GM19043 (cell line): Measurements from ENCODE around the gene ZBTB33.

Experiments used
- ATAC-seq: cut with Tn5 transposase; IDR thresholded peaks from one replicate; pipeline ENCODE4 v1.9.1; 2021; ENCODE audit warnings: low read depth; ENCODE audit not compliant: unreplicated experiment

ZBTB33 gene

DNA sequence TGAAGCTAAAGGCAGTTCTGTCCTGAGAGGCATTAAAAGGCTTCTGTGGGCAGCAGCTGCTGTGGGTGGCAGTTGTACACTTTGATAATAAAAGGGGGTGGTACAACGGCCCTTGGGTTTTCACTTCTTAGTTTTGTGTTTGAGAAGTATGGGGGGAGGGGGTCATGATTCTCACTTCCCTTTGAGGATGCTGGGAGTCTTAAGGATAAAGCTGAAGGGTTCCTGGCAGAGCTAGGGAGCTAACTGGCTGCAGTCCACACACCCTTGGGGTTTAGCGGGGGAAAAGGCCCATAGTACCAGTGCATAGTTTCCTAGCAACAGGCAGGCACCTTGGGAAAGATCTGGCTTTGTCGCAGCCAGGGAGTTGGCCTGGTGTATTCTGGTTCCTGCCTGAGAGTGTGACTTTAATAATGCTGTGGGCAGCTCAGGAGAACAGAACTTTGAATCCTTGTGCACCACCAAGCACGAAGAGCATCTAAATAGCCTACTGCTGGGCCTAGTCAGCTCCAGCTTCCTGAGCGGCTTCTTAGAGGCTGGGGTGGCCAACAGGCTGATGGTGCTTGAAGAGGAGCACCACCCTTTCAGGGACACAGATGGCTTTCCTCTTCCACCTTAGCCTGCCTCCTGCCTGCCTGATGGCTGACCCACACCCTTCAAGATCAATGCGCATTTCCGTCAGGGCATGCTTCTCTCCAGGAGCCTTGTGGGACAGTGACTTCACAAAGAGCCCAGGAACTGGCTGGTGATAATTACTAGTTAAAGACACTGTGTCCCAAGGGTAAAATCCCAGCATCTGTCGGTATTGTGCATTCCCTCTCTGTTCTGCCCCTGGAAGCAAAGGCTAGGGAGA is 12.5 kb downstream of the ZBTB33 start:
- no peak for ATAC-seq

- no peak for ATAC-seq
These were observed 13.7 kb downstream of the ZBTB33 start for GRCh38 chrX:120264341-120264740.

DNA sequence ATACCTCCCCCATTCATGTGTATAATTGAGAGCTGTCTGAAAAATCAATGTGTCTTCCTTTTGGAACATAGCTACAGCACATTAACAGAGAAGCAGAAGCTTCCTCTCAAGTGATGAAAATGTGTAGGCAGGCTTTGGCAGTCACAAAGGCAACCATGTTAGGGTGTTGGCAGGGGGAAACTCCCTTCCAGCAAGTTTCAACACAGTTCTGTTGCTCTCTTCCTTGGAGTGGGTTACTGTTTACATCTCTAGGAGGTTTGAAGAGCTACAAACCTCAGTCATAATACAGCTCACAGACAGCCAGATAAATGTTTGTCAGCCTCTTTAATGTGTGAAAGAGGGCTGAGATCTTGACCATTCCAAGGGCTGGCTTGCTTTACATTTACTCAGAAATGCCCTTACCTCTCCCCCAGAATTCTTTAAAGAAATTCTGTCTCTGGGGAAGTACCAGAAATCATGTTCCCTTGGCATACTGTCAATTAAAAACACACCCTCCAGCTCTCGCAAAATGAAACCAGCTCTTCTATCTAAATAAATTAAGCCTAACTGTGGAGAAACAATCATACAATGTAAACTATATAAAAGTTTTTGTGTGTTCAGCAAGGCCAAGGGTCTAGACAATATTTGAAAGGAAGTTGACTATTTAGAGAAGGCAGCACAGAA is 18.9 kb downstream of the ZBTB33 start:
- ATAC-seq: no peak

DNA sequence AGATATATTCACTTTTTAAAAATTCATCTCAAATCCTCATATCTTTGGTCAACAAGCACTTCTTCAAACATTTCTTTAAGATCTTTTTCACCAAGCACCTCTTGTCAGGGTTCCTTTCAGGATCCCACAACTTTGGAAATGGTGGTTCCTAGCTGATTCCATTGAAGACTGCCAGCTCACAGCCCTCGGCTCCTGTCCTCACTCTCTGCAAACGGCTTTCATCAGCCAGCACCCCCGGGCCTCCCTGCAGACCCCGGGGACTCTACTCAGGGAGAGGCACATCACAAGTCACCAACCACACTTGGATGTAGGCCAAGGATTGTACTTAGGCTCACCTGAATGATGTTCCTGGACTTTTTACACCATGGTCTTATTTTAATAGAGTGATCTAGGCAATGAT is 20.0 kb downstream of the ZBTB33 start:
- no peak for ATAC-seq

GRCh38 chrX:120271218-120271617 is 20.6 kb downstream of the ZBTB33 start:
- no peak for ATAC-seq

- ATAC-seq: no peak
These were observed 23.5 kb downstream of the ZBTB33 start for GRCh38 chrX:120274145-120274544.

DNA sequence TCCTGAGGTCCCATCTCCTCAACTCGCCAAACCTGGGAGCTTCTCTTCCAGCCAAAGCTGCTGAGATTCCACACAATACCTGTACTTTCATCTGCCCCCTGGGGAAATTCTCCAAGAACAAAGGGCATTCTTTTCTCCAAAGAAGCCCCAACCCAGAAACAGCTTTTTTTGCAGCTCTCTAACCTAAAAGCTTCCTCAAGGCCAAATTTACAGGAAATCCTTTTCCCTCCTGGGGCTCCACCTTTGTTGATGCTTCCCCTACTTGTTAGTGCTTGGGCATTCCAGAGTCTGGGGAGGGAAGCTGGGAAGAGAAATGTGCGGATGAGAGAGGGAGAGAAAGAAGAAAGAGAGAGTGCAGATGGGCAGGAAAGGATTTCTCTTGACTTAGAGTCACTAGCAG is 24.3 kb downstream of the ZBTB33 start:
- no peak for ATAC-seq

- no peak for ATAC-seq
These were observed 30.5 kb downstream of the ZBTB33 start for GRCh38 chrX:120281021-120281624.

DNA sequence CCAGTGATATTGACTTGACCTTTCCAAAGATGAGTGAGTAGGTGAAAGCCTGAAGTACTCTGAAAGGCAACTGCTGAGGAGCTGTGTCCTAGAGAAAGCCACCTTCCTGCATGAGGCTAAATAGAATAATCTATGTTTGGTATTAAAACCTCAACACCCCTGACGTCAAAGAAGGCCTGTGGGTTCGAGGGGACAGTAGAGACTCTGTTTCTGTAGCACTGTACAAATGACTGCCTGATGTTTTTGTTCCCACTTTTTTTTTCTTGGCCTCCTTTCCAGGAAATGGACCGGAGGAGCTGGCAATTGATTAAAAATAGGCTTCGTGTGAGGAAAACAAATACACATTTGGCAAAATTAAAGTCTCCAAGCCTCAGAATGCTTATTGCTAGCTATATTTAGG is 31.1 kb downstream of the ZBTB33 start:
- no peak for ATAC-seq

- no peak for ATAC-seq
These were observed 32.1 kb downstream of the ZBTB33 start for GRCh38 chrX:120282697-120283096.

DNA sequence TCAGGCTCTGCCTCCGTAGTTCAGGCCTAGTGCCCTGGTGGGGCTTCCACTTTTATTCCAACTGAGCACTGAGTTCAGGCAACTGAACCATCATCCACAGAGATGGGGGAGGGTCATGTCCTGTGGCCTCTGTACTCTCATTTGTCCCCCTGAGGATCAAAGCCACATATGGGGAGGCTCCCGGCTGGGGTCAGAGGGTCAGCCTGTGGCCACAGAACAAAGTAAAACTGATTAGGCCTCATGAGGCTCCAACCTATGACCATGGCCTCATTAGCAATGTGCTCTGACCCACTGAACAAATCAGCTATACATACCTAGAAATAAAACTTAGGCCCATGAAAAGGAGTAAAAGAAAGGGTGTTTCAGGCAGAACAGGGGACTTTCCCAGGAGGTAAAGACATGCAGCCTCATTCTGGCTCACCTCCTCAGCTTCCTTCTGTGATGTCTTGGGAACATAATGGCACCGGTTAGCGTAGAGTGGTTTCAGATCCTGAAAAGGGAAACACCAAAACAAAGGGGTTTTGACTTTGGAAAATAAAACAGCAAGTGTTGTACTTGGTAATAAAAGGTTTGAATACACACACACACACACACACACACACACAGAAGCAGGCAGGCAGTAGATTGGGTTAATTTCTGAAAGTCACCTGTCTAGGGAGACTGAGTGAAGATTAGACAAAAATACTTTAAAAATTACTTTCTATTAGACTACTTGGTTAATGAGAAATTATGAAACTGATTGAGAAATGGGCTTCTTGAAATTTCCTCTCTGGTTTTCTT is 36.3 kb downstream of the ZBTB33 start:
- ATAC-seq: peak; percentile 39

DNA sequence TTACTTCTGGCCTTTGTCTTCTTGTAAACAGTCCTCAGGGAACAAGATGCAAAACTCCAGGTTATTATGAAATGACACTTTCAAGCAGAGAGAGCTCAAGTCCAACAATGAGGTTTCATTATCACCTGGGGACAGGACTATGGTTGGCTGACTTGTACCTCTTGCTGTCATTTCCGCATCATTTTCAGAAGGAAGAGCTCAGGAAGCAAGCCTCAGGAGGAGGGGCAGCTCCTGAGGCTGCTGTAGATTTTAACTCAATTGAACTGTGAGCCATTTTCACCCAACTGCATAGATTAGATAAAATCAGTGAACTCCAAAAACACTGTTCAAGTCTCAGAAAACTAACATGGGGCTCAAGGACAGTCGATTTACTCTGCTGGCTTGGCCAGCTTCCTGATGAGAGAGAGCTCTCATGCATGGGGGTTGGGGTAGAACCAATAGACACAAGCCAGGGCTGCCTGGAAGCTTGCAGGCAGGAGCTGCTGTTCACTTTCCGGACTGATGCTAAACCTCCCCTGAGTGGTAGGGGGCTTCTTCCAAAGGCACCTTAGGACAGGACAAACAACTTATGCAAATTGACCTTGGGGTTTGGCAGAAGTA is 37.0 kb downstream of the ZBTB33 start:
- ATAC-seq: peak; percentile 72

DNA sequence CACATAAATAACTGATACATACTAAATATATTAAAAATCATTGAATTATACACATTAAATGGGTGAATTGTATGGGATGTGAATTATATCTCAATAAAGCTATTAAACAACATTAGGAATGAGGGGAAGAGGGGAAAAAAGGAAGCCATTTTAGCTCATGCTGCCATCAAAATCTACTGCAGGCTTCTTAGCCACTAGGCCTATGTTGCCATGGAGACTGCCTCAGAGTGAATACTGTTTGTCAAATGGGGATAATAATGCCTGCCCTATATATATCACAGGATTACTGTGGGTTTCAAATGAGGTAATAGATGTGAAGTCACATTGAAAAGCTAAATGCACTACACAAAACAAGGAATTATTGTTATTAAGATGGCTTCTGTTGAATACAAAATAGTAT is 39.5 kb downstream of the ZBTB33 start:
- ATAC-seq: no peak

GRCh38 chrX:120291211-120291610 is 40.6 kb downstream of the ZBTB33 start:
- no peak for ATAC-seq

GRCh38 chrX:120293015-120293414 is 42.4 kb downstream of the ZBTB33 start:
- no peak for ATAC-seq

GRCh38 chrX:120294651-120295050 is 44.0 kb downstream of the ZBTB33 start:
- no peak for ATAC-seq

DNA sequence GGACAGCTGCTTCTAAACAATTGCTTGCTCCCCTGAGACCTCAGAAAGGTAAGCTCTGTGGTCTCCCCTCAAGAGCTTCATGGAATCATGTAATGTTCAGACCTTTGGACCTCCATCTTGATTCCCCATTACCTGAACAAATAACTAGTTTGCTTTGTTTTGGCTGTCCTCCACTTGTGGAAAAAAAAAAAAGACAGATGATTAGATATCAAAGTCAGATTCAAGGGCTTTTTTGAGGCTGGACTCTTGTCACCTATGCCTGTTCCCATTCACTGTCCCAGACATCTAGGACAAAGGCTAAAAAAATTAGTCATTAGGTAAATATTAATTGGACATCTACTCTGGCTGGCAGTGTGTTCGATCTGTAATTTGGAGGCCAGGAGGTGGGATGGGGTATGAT is 47.3 kb downstream of the ZBTB33 start:
- no peak for ATAC-seq

- no peak for ATAC-seq
These were observed 49.3 kb downstream of the ZBTB33 start for GRCh38 chrX:120299928-120300327.

- ATAC-seq: no peak
These were observed 50.9 kb downstream of the ZBTB33 start for GRCh38 chrX:120301497-120301896.

DNA sequence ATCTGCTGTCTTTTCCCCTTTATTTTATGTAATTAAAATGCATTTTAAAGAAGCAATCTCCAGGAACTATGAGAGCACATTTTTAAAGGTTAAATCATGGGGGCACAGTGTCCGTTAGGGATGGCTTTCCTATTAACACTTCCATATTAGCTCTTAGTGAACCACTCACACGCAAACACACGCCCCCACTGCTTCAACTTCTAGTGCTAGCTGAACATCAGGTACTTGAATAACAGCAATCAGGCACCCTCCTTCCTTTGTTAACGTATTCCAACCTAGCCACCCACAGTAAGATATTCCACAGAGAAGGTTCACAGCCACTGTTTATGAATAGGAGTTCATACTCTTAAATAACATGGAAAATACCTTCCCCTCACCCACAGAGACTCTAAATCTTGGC is 51.3 kb downstream of the ZBTB33 start:
- no peak for ATAC-seq

DNA sequence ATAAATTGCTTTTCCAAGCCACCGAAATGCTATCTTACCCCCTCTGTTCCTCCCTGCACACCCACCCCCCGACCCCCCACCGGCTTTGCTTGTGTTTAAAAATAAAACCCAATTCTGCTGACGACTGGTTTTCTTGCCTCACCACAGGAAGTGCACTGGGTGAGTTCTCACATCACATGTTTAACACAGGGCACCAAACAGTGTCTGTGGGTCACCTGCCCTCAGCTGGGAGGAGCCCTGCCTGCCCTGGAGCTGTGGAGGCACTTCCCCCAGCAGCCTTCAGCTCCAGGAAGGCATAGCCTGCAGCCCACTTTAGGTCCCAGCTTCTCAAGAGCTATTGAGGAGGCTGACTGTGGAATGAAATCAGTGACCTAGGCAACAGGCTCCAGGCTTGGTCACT is 51.8 kb downstream of the ZBTB33 start:
- peak; percentile 87 for ATAC-seq
